DND-41 (cell line): ENCODE data around the gene CABYR.

ENCODE experiments used
- ATAC-seq: fragments of 200-7000 bp; cut with Tn5 transposase; 3 replicates; pipeline ENCODE4 v1.9.1; 2021; ENCODE audit warnings: low read depth; ENCODE audit not compliant: insufficient read depth
- DNase-seq: peaks from one replicate; pipeline ENCODE4 v3.0.0-alpha.2; 2020
- H2AFZ ChIP-seq: 2 replicates; pipeline ENCODE4 v1.6.0; 2012; ENCODE audit warnings: low read depth, low read length
- H3K27ac ChIP-seq: 2 replicates; pipeline ENCODE4 v1.5.1; 2012; ENCODE audit warnings: low read length, inconsistent platforms
- H3K27me3 ChIP-seq: fragments of 200-600 bp; sonication (generic); 2 replicates; pipeline ENCODE4 v1.6.0; 2012; ENCODE audit warnings: low read length, mild to moderate bottlenecking, inconsistent platforms; ENCODE audit not compliant: insufficient read depth, poor library complexity
- H3K36me3 ChIP-seq: 2 replicates; pipeline ENCODE4 v1.5.1; 2012; ENCODE audit warnings: low read length, inconsistent platforms; ENCODE audit not compliant: insufficient read depth
- H3K4me1 ChIP-seq: 2 replicates; pipeline ENCODE4 v1.5.1; 2012; ENCODE audit warnings: mild to moderate bottlenecking, low read length; ENCODE audit not compliant: insufficient read depth
- H3K4me2 ChIP-seq: 2 replicates; pipeline ENCODE4 v1.6.0; 2012; ENCODE audit warnings: mild to moderate bottlenecking, moderate library complexity, low read length, inconsistent platforms; ENCODE audit not compliant: insufficient read depth
- H3K4me3 ChIP-seq, 2 experiments: fragments of 200-600 bp in 1 of 2; shearing (Covaris generic) in 1 of 2; 2 replicates each; pipeline ENCODE4 v1.5.1; 2012 to 2016; ENCODE audit warnings: inconsistent platforms in 2 of 2, low read length in 2 of 2, mild to moderate bottlenecking in 2 of 2, low read depth in 1 of 2, moderate library complexity in 1 of 2
- H3K79me2 ChIP-seq: 2 replicates; pipeline ENCODE4 v1.6.0; 2012; ENCODE audit warnings: low read length, inconsistent platforms; ENCODE audit not compliant: insufficient read depth
- H3K9ac ChIP-seq: 2 replicates; pipeline ENCODE4 v1.6.0; 2012; ENCODE audit warnings: low read depth, mild to moderate bottlenecking, inconsistent platforms, low read length, moderate library complexity
- H3K9me3 ChIP-seq: 2 replicates; pipeline ENCODE4 v1.5.1; 2012; ENCODE audit warnings: low read length, moderate library complexity, mild to moderate bottlenecking, inconsistent platforms; ENCODE audit not compliant: insufficient read depth, severe bottlenecking
- H4K20me1 ChIP-seq: 2 replicates; pipeline ENCODE4 v1.6.0; 2012; ENCODE audit warnings: low read length; ENCODE audit not compliant: insufficient read depth
- CTCF ChIP-seq: IDR thresholded peaks from 2 replicates; pipeline ENCODE4 v1.5.1; 2012; ENCODE audit warnings: borderline replicate concordance, low read length, moderate library complexity, mild to moderate bottlenecking; ENCODE audit not compliant: poor library complexity, severe bottlenecking; ENCODE audit errors: extremely low read depth
- EZH2 ChIP-seq: IDR thresholded peaks from 3 replicates; pipeline ENCODE4 v1.6.1; 2012; ENCODE audit warnings: borderline replicate concordance, low read depth, mild to moderate bottlenecking, moderate library complexity, low read length, inconsistent platforms; ENCODE audit not compliant: severe bottlenecking

CABYR gene

GRCh38 chr18:24187049-24187448 is 48.2 kb downstream of the CABYR start:
- Histone ChIP-seq H3K36me3 (no peaks in the 10 kb centered on the region), H3K9me3 (no peaks in the 10 kb centered on the region), H3K27ac (no peak overlapping the region), H4K20me1 (no peaks in the 10 kb centered on the region), H2AFZ (no peak overlapping the region), H3K4me1 (no peaks in the 10 kb centered on the region), H3K27me3 (peaks cover 25% of the 10 kb centered on the region), H3K79me2 (no peaks in the 10 kb centered on the region), H3K9ac (no peak overlapping the region), H3K4me3 (no peak overlapping the region), H3K4me2 (no peak overlapping the region)
- DNase-seq (no peak), ATAC-seq (no peak)
- no peak for TF ChIP-seq CTCF

- ATAC-seq (no peak), DNase-seq (no peak)
- no peaks in the 10 kb centered on the region for H3K4me1 ChIP-seq
These were observed 48.8 kb downstream of the CABYR start for GRCh38 chr18:24187689-24188088.

GRCh38 chr18:24188120-24188519 is 49.3 kb downstream of the CABYR start:
- TF ChIP-seq EZH2 = no peak
- no peak for TF ChIP-seq CTCF
- no peaks in the 10 kb centered on the region for H4K20me1 ChIP-seq
- H3K9ac ChIP-seq = no peak overlapping the region
- H3K36me3 ChIP-seq = no peaks in the 10 kb centered on the region
- no peak overlapping the region for H3K4me3 ChIP-seq
- no peak overlapping the region for H2AFZ ChIP-seq
- no peak overlapping the region for H3K4me2 ChIP-seq
- no peak for DNase-seq
- no peaks in the 10 kb centered on the region for H3K9me3 ChIP-seq
- H3K27me3 ChIP-seq = peaks cover 30% of the 10 kb centered on the region
- ATAC-seq = no peak
- no peak overlapping the region for H3K27ac ChIP-seq
- H3K4me1 ChIP-seq = no peaks in the 10 kb centered on the region
- H3K79me2 ChIP-seq = no peaks in the 10 kb centered on the region

More at GRCh38 chr18:24187689-24188088, 48.8 kb downstream of the CABYR start:
- Histone ChIP-seq H3K9ac (no peak overlapping the region), H3K9me3 (no peaks in the 10 kb centered on the region), H3K36me3 (no peaks in the 10 kb centered on the region), H3K27ac (no peak overlapping the region), H3K27me3 (peaks cover 27% of the 10 kb centered on the region), H3K4me2 (no peak overlapping the region), H4K20me1 (no peaks in the 10 kb centered on the region), H3K79me2 (no peaks in the 10 kb centered on the region), H2AFZ (no peak overlapping the region), H3K4me3 (no peak overlapping the region)
- TF ChIP-seq CTCF (no peak), EZH2 (no peak)

- H2AFZ ChIP-seq = no peak overlapping the region
- no peak for ATAC-seq
These were observed 50.2 kb downstream of the CABYR start for GRCh38 chr18:24189007-24189528.

More at GRCh38 chr18:24189007-24189528, 50.2 kb downstream of the CABYR start:
- H3K27me3 ChIP-seq = peaks cover 30% of the 10 kb centered on the region
- H3K9me3 ChIP-seq = no peaks in the 10 kb centered on the region
- TF ChIP-seq CTCF (no peak), EZH2 (no peak)
- no peak overlapping the region for H3K4me3 ChIP-seq
- H3K27ac ChIP-seq = no peak overlapping the region
- no peak overlapping the region for H3K9ac ChIP-seq
- H3K4me1 ChIP-seq = no peaks in the 10 kb centered on the region
- no peaks in the 10 kb centered on the region for H3K79me2 ChIP-seq
- no peaks in the 10 kb centered on the region for H4K20me1 ChIP-seq
- DNase-seq = no peak
- no peak overlapping the region for H3K4me2 ChIP-seq
- H3K36me3 ChIP-seq = no peaks in the 10 kb centered on the region
